HepG2 (cell line): ENCODE measurements around the gene INTS1. TPM values are rescaled to one million over a fixed set of nuclear protein-coding genes. Genes with fewer than 3 reads are reported as not detected.

Source experiments
- ATAC-seq: fragments of 200-7000 bp; cut with Tn5 transposase; 3 replicates; pipeline ENCODE4 v1.9.1; 2020; ENCODE audit warnings: mild to moderate bottlenecking, moderate library complexity
- BruUV-seq: library from RNA; stranded (reverse); fragments of 400-500 nt; replicated peaks from 2 replicates; lab custom pipeline; 2021; lab: Mats Ljungman, UMichigan
- CTCF ChIA-PET: fragments of 300-600 bp; formaldehyde crosslinking; extraction: SDS; loops from one replicate; lab custom pipeline; 2021; ENCODE audit warnings: low total read pairs, inconsistent platforms, low intra/inter-chr PET ratio; lab: Yijun Ruan, JAX
- POLR2A ChIA-PET: fragments of 350-600 bp; sonication (Branson Sonifier 250); formaldehyde crosslinking; loops from one replicate; lab custom pipeline; 2020; ENCODE audit warnings: antibody characterized with exemption, inconsistent platforms; lab: Yijun Ruan, JAX
- DNase-seq: peaks from one replicate; pipeline ENCODE4 v3.0.0-alpha.2; 2015; ENCODE audit warnings: low spot score
- FAIRE-seq: peaks from 3 replicates; lab custom pipeline; 2011; peaks lifted over from hg19 to GRCh38; lab: Jason Lieb, UNC
- H2AFZ ChIP-seq: one replicate; pipeline ENCODE4 v1.6.1; 2011; ENCODE audit warnings: low read length, inconsistent platforms
- H3K27ac ChIP-seq: fragments of 300-600 bp; 3 replicates; pipeline ENCODE4 v1.8.0; 2011; ENCODE audit warnings: mixed run types, mild to moderate bottlenecking, mixed read lengths, low read length, inconsistent platforms; ENCODE audit not compliant: insufficient read depth; ENCODE audit errors: extremely low read length
- H3K27me3 ChIP-seq, 2 experiments: fragments of 200-600 bp in 1 of 2; 2 replicates in 1 of 2; 3 replicates in 1 of 2; pipeline versions ENCODE4 v1.6.0 to v1.8.0; 2011; ENCODE audit warnings: low read length in 2 of 2, mild to moderate bottlenecking in 2 of 2, moderate library complexity in 2 of 2, inconsistent platforms in 1 of 2; ENCODE audit not compliant: insufficient read depth in 2 of 2, control insufficient read depth in 1 of 2
- H3K36me3 ChIP-seq, 2 experiments: fragments of 200-600 bp in 1 of 2; replicated peaks in 1 of 2; 2 replicates in 1 of 2; 3 replicates in 1 of 2; pipeline versions ENCODE4 v1.5.1 to v1.8.0; 2011; ENCODE audit warnings: low read length in 2 of 2, inconsistent platforms in 1 of 2; ENCODE audit not compliant: insufficient read depth in 2 of 2, control insufficient read depth in 1 of 2
- H3K4me1 ChIP-seq: 2 replicates; pipeline ENCODE4 v1.5.1; 2012; ENCODE audit warnings: low read length, inconsistent platforms; ENCODE audit not compliant: insufficient read depth
- H3K4me2 ChIP-seq: 2 replicates; pipeline ENCODE4 v1.6.0; 2011; ENCODE audit warnings: low read depth, low read length, inconsistent platforms
- H3K4me3 ChIP-seq, 3 experiments: fragments of 200-600 bp in 1 of 3; sonication (generic), shearing (Covaris generic) in 1 of 3; replicated peaks in 1 of 3; 2 replicates each; pipeline ENCODE4 v1.5.1; 2011 to 2016; ENCODE audit warnings: low read length in 3 of 3, inconsistent platforms in 2 of 3, low read depth in 2 of 3, mild to moderate bottlenecking in 2 of 3, control low read depth in 1 of 3, mixed read lengths in 1 of 3; ENCODE audit not compliant: insufficient read depth in 1 of 3
- H3K79me2 ChIP-seq: one replicate; pipeline ENCODE4 v1.6.1; 2011; ENCODE audit warnings: low read length, inconsistent platforms; ENCODE audit not compliant: insufficient read depth
- H3K9ac ChIP-seq: 2 replicates; pipeline ENCODE4 v1.6.0; 2011; ENCODE audit warnings: mild to moderate bottlenecking, low read depth, low read length, inconsistent platforms; ENCODE audit not compliant: insufficient read depth
- H3K9me3 ChIP-seq: 2 replicates; pipeline ENCODE4 v1.5.1; 2012; ENCODE audit warnings: mild to moderate bottlenecking, low read length
- H4K20me1 ChIP-seq: 2 replicates; pipeline ENCODE4 v1.6.0; 2011; ENCODE audit warnings: inconsistent platforms, mild to moderate bottlenecking, low read length, moderate library complexity; ENCODE audit not compliant: insufficient read depth
- FOXA1 ChIP-seq, 2 experiments: fragments of 450-650 bp in 1 of 2; sonication (generic) in 1 of 2; formaldehyde crosslinking in 1 of 2; IDR thresholded peaks; 2 replicates each; pipeline versions ENCODE4 v1.4.0 to v1.6.1; 2016 to 2020; ENCODE audit warnings: missing genetic modification reagents in 1 of 2
- MAF1 ChIP-seq: sonication (generic); formaldehyde crosslinking; IDR thresholded peaks from 2 replicates; pipeline ENCODE4 v1.5.0; 2020; ENCODE audit warnings: missing genetic modification reagents, borderline replicate concordance
- MYNN ChIP-seq: sonication (generic); formaldehyde crosslinking; IDR thresholded peaks from 2 replicates; pipeline ENCODE4 v1.4.0; 2020; ENCODE audit warnings: mild to moderate bottlenecking, low read depth, missing genetic modification reagents
- NR2F2 ChIP-seq: IDR thresholded peaks from 2 replicates; pipeline ENCODE4 v1.6.1; 2012; ENCODE audit warnings: low read depth, inconsistent platforms, borderline replicate concordance
- ZNF768 ChIP-seq: sonication (generic); formaldehyde crosslinking; IDR thresholded peaks from 2 replicates; pipeline ENCODE4 v1.4.0; 2020; ENCODE audit warnings: missing genetic modification reagents
- WGBS: methylation state at CpG from one replicate; pipeline ENCODE4 v1.1.6; 2017; ENCODE audit warnings: low lambda C conversion rate; 5-methylcytosine and 5-hydroxymethylcytosine counted together
- in situ Hi-C: cut with HindIII; loops from 2 replicates; pipeline ENCODE4 v1.10.0; 2017; ENCODE audit warnings: low pct_unique_long_range_greater_than_20kb; ENCODE audit not compliant: extremely low pct_ligation_motif_present
- intact Hi-C: fragments of 100-400 bp; cut with micrococcal nuclease; formaldehyde crosslinking; loops from one replicate; pipeline ENCODE4 v1.10.0; 2022; ENCODE audit not compliant: unreplicated experiment
- polyA plus RNA-seq, 8 experiments: library from polyadenylated mRNA; depleted of rRNA in 3 of 8; stranded (reverse) in 7 of 8; unstranded in 1 of 8; fragments of >200 nt; fragmentation: Illumina TruSeq in 4 of 8; extraction: Trizol in 4 of 8; gene quantifications; 2 replicates each; pipeline versions ENCODE4 v1.2.1 to v1.2.3, GENCODE V29; 2011 to 2016; ENCODE audit warnings: low read depth in 4 of 8, missing spikeins in 1 of 8, mixed read lengths in 1 of 8; ENCODE audit not compliant: insufficient read depth in 1 of 8
- total RNA-seq, 5 experiments: library from RNA; depleted of rRNA; stranded (reverse); fragments of >200 nt; fragmentation: Illumina TruSeq; extraction: Trizol; gene quantifications; 2 replicates each; pipeline ENCODE4 v1.2.3, GENCODE V29; 2016; ENCODE audit warnings: low read depth in 1 of 5
- TF ChIP-seq, protein P1 (sequence below): sonication (generic); formaldehyde crosslinking; IDR thresholded peaks from 2 replicates; pipeline ENCODE4 v1.4.0; 2020; ENCODE audit warnings: mild to moderate bottlenecking, missing genetic modification reagents

Gene INTS1
- total and polyA plus RNA-seq, 2 of the 13 experiments (the other 11 are each of a cell fraction or from before 2014, with no cell fraction given) = 13.7 to 29.0 TPM

DNA sequence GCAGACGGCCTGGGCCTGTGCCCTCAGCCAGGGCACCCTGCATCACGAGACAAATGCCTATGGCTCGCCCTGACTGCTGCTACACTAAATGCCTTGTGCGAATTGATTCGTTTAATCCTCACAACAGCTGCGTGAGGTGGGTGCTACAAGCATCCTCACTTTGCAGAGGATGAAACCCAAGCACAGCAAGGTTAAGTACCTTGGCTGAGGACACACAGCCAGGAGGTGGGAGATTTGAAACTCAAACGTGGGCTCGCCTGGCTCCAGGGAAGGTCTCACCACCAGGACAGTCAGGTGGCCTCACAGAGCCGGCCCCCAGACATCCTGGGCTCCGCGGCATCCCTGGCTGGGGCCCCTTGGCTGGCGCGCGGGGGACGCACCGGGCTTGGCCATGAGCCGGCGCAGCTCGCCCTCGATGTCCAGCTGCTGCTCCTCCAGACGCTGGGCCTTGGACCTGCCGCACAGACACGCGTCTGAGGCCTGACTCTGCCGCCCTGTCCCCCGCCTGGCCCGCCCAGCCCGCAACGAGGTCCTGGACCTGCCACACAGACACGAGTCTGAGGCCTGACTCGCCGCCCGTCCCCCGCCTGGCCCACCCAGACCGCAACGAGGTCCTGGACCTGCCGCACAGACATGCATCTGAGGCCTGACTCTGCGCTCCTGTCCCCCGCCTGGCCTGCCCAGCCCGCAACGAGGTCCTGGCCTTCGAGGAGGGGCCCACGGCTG is 66.9 kb downstream of the INTS1 start:
- Histone ChIP-seq H3K27ac (no peak overlapping the region), H3K79me2 (no peaks in the 10 kb centered on the region), H2AFZ (no peak overlapping the region), H3K4me3 (no peak overlapping the region), H4K20me1 (no peaks in the 10 kb centered on the region), H3K36me3 (no peaks in the 10 kb centered on the region; a peak in 1 of 5 replicates), H3K4me1 (peaks cover 6% of the 10 kb centered on the region; the same call in 1 of the 2 replicates), H3K9me3 (no peaks in the 10 kb centered on the region), H3K27me3 (peaks cover 0 to 1% of the 10 kb centered on the region in 2 experiments; a peak in 1 of 5 replicates), H3K4me2 (no peak overlapping the region), H3K9ac (no peak overlapping the region)
- DNase-seq (no peak), ATAC-seq (no peak), FAIRE-seq (no peak)
- intact Hi-C loops = no loop called here
- CTCF ChIA-PET = no interaction called here
- in situ Hi-C loops = no loop called here
- POLR2A ChIA-PET = no interaction called here
- no peak for TF ChIP-seq MYNN (CRISPR knock-in tag)
- no peak for TF ChIP-seq FOXA1 (IDR thresholded peaks at IDR 0.05)
- no peak for TF ChIP-seq FOXA1 (CRISPR knock-in tag; IDR thresholded peaks at IDR 0.05)
- TF ChIP-seq MAF1 (CRISPR knock-in tag) = no peak
- peak; percentile 89 for TF ChIP-seq ZNF768 (CRISPR knock-in tag)
- TF ChIP-seq, protein P1, sequence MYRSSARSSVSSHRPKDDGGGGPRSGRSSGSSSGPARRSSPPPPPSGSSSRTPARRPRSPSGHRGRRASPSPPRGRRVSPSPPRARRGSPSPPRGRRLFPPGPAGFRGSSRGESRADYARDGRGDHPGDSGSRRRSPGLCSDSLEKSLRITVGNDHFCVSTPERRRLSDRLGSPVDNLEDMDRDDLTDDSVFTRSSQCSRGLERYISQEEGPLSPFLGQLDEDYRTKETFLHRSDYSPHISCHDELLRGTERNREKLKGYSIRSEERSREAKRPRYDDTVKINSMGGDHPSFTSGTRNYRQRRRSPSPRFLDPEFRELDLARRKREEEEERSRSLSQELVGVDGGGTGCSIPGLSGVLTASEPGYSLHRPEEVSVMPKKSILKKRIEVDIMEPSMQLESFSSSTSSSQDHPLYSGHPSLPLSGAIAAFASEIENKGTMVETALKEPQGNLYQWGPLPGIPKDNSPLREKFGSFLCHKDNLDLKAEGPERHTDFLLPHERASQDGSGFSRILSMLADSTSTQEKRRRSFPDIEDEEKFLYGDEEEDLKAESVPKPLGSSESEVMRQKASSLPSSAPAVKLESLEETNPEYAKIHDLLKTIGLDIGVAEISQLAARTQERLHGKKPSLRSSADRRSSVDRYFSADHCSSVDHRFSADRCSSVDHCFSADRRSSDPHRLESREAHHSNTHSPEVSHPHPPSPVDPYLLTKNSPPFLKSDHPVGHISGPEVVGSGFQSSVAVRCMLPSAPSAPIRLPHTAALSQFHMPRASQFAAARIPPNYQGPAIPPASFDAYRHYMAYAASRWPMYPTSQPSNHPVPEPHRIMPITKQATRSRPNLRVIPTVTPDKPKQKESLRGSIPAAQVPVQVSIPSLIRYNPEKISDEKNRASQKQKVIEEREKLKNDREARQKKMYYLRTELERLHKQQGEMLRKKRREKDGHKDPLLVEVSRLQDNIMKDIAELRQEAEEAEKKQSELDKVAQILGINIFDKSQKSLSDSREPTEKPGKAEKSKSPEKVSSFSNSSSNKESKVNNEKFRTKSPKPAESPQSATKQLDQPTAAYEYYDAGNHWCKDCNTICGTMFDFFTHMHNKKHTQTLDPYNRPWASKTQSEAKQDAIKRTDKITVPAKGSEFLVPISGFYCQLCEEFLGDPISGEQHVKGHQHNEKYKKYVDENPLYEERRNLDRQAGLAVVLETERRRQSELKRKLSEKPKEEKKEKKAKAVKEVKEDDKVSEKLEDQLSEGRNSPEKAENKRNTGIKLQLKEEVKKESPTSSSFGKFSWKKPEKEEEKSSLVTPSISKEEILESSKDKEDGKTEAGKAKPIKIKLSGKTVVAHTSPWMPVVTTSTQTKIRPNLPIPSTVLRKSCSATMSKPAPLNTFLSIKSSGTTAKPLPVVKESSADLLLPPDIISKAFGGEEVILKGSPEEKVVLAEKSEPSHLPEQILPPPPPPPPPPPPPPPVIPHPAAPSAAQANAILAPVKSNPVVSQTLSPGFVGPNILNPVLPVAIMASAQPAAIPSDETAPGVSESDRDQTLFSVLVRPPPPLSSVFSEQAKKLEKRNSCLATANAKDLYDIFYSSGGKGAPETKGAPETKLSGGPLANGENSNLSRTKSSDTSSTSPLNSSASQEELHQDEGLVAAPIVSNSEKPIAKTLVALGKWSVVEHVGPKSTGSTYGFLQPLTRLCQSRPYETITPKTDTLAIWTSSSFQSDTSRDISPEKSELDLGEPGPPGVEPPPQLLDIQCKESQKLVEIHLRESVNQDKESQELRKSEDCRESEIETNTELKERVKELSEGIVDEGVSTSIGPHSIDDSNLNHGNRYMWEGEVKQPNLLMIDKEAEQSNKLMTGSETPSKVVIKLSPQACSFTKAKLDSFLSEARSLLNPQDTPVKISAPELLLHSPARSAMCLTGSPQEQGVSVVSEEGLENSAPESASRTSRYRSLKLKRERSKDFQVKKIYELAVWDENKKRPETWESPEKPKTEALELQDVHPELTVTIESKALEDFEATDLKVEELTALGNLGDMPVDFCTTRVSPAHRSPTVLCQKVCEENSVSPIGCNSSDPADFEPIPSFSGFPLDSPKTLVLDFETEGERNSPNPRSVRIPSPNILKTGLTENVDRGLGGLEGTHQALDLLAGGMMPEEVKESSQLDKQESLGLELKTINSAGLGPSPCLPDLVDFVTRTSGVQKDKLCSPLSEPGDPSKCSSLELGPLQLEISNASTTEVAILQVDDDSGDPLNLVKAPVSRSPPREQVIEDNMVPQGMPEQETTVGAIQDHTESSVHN = no peak
- TF ChIP-seq NR2F2 = no peak
- 95% methylated on average over 22 of the region's 43 CpGs for WGBS
- no TSS peak for BruUV-seq
